ENCODE data around the gene DOCK2. TPM values are rescaled to one million over a fixed set of nuclear protein-coding genes. Genes with fewer than 3 reads are reported as not detected.

DOCK2 gene
- total RNA-seq, 2 donors from 2014 or later, result 32.1 to 40.3 TPM

DNA sequence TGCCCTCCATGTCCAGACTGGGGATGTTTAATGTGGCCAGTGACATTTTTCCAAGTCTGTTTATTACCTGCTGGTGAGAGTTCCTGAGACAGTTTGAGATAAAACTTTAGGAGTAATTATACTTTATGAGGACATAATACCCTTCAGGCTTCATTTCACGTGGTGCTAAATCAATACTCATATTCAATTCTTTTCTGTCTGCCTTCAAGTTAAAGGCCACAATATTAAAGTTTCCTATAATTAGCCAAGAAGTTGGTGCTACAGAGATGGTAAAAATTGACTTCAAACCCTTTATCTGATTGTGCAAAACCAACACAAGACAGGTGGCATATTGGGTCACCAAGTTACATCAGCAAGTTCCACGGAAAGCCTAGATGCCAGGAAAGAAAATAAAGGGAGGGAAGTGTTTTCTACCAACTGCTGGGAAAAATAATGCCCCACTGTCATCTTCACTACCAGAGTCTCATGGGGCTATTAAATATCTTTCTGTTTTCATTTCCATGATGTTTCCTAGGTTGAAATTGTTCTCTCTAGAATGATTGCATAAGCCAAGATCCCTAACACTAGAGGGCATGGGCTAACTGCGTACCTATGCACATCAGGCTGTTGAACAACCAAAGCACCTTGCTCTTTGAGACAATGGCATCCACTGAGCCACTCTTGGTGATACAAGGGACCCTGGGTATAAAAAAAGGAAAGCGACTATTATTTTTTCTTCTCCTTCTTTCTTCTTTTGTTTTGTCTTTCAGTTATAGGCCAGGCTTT is 274.6 kb downstream of the DOCK2 start:
- Histone ChIP-seq H3K27ac (no peak overlapping the region), H3K36me3 (no peaks in the 10 kb centered on the region), H3K4me1 (ENCODE audit: control insufficient read depth in 1 of 2, low read depth in 2 of 2) (no peaks in the 10 kb centered on the region), H3K27me3 (replicated peaks; ENCODE audit: insufficient read depth) (no peaks in the 10 kb centered on the region), H3K4me3 (no peak overlapping the region), H3K9me3 (no peaks in the 10 kb centered on the region)
- no peak for ATAC-seq (ENCODE audit: insufficient number of reproducible peaks, low FRiP score, low read depth)
- TF ChIP-seq, protein P1, sequence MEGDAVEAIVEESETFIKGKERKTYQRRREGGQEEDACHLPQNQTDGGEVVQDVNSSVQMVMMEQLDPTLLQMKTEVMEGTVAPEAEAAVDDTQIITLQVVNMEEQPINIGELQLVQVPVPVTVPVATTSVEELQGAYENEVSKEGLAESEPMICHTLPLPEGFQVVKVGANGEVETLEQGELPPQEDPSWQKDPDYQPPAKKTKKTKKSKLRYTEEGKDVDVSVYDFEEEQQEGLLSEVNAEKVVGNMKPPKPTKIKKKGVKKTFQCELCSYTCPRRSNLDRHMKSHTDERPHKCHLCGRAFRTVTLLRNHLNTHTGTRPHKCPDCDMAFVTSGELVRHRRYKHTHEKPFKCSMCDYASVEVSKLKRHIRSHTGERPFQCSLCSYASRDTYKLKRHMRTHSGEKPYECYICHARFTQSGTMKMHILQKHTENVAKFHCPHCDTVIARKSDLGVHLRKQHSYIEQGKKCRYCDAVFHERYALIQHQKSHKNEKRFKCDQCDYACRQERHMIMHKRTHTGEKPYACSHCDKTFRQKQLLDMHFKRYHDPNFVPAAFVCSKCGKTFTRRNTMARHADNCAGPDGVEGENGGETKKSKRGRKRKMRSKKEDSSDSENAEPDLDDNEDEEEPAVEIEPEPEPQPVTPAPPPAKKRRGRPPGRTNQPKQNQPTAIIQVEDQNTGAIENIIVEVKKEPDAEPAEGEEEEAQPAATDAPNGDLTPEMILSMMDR (IDR thresholded peaks at IDR 0.05), result no peak
- DNase-seq (ENCODE audit: low spot score), result no peak

GRCh38 chr5:169913479-169913878 is 276.4 kb downstream of the DOCK2 start:
- TF ChIP-seq, protein P1 (IDR thresholded peaks at IDR 0.05), result no peak
- Histone ChIP-seq H3K9me3 (no peaks in the 10 kb centered on the region), H3K36me3 (no peaks in the 10 kb centered on the region), H3K4me3 (no peak overlapping the region), H3K4me1 (ENCODE audit: control insufficient read depth in 1 of 2, low read depth in 2 of 2) (no peaks in the 10 kb centered on the region), H3K27ac (no peak overlapping the region), H3K27me3 (replicated peaks; ENCODE audit: insufficient read depth) (no peaks in the 10 kb centered on the region)
- DNase-seq (ENCODE audit: low spot score), result no peak
- ATAC-seq (ENCODE audit: insufficient number of reproducible peaks, low FRiP score, low read depth), result no peak

- DNase-seq (ENCODE audit: low spot score), result no peak
- ATAC-seq (ENCODE audit: insufficient number of reproducible peaks, low FRiP score, low read depth), result no peak
Observed at GRCh38 chr5:169914766-169915165, 277.7 kb downstream of the DOCK2 start.

GRCh38 chr5:169917500-169917899 is 280.4 kb downstream of the DOCK2 start:
- H3K27ac ChIP-seq, result no peak overlapping the region
- no peaks in the 10 kb centered on the region for H3K27me3 ChIP-seq (replicated peaks; ENCODE audit: insufficient read depth)
- no peaks in the 10 kb centered on the region for H3K36me3 ChIP-seq
- ATAC-seq (ENCODE audit: insufficient number of reproducible peaks, low FRiP score, low read depth), result no peak
- TF ChIP-seq, protein P1 (IDR thresholded peaks at IDR 0.05), result no peak
- no peaks in the 10 kb centered on the region for H3K9me3 ChIP-seq
- DNase-seq (ENCODE audit: low spot score), result no peak
- H3K4me1 ChIP-seq (ENCODE audit: control insufficient read depth in 1 of 2, low read depth in 2 of 2), result no peaks in the 10 kb centered on the region
- no peak overlapping the region for H3K4me3 ChIP-seq

More at GRCh38 chr5:169914766-169915165, 277.7 kb downstream of the DOCK2 start:
- Histone ChIP-seq H3K27me3 (replicated peaks; ENCODE audit: insufficient read depth) (no peaks in the 10 kb centered on the region), H3K4me3 (no peak overlapping the region), H3K36me3 (no peaks in the 10 kb centered on the region), H3K9me3 (no peaks in the 10 kb centered on the region), H3K27ac (no peak overlapping the region), H3K4me1 (ENCODE audit: control insufficient read depth in 1 of 2, low read depth in 2 of 2) (no peaks in the 10 kb centered on the region)
- TF ChIP-seq, protein P1 (IDR thresholded peaks at IDR 0.05), result no peak

DNA sequence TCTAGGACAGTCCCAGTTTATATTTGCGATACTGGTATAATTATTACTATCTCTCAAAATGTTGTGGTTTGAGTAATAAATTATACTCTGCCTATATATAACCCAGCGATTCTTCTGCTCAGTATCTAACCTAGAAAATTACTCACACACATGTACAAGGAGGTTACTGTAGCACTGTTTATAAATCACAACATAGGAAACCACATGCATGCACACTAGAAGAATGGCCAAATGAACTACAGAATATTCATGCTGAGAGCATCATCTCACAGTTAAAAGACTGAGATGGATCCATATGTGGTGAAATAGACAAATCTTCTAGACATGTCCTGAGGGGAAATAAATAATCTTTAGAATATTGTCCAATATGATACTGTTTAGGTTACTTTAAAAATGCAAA is 281.2 kb downstream of the DOCK2 start:
- no peak for ATAC-seq (ENCODE audit: insufficient number of reproducible peaks, low FRiP score, low read depth)
- Histone ChIP-seq H3K27me3 (replicated peaks; ENCODE audit: insufficient read depth) (no peaks in the 10 kb centered on the region), H3K27ac (no peak overlapping the region), H3K4me3 (no peak overlapping the region), H3K9me3 (no peaks in the 10 kb centered on the region), H3K36me3 (no peaks in the 10 kb centered on the region), H3K4me1 (ENCODE audit: control insufficient read depth in 1 of 2, low read depth in 2 of 2) (no peaks in the 10 kb centered on the region)
- DNase-seq (ENCODE audit: low spot score), result no peak
- TF ChIP-seq, protein P1 (IDR thresholded peaks at IDR 0.05), result no peak
